GM11168 (cell line): ENCODE results near the gene PMFBP1.

Experiments used
- in situ Hi-C: fragments of 300-500 bp; cut with MboI; formaldehyde crosslinking; loops from one replicate; pipeline ENCODE4 v1.12.0; 2022; ENCODE audit warnings: low sequenced_read_pairs; ENCODE audit not compliant: unreplicated experiment

The PMFBP1 gene

GRCh38 chr16:72172105-72173034 lies at the start of gene PMFBP1:
Gene PMFBP1 (minus strand): TSS chr16:72172155. CDS start chr16:72171208, 947 bp downstream.
- in situ Hi-C loops, result no loop called here

GRCh38 chr16:72221630-72222024 lies 49.7 kb upstream of the PMFBP1 start:
- in situ Hi-C loops, result no loop called here

GRCh38 chr16:72220875-72221629 lies 49.1 kb upstream of the PMFBP1 start:
- in situ Hi-C loops, result no loop called here

- in situ Hi-C loops, result no loop called here
Observed at GRCh38 chr16:72219282-72219681, 47.3 kb upstream of the PMFBP1 start.

- in situ Hi-C loops, result no loop called here
Observed at GRCh38 chr16:72216767-72217166, 44.8 kb upstream of the PMFBP1 start.

GRCh38 chr16:72214821-72215220 lies 42.9 kb upstream of the PMFBP1 start:
- in situ Hi-C loops, result no loop called here

- in situ Hi-C loops, result no loop called here
Observed at GRCh38 chr16:72211110-72211509, 39.2 kb upstream of the PMFBP1 start.

GRCh38 chr16:72210555-72210954 lies 38.6 kb upstream of the PMFBP1 start:
- in situ Hi-C loops, result no loop called here

GRCh38 chr16:72210072-72210471 lies 38.1 kb upstream of the PMFBP1 start:
- in situ Hi-C loops, result no loop called here

- in situ Hi-C loops, result no loop called here
Observed at GRCh38 chr16:72206299-72206698, 34.3 kb upstream of the PMFBP1 start.

- in situ Hi-C loops, result no loop called here
Observed at GRCh38 chr16:72203401-72203800, 31.4 kb upstream of the PMFBP1 start.

- in situ Hi-C loops, result no loop called here
Observed at GRCh38 chr16:72202014-72202413, 30.1 kb upstream of the PMFBP1 start.

- in situ Hi-C loops, result no loop called here
Observed at GRCh38 chr16:72201387-72201786, 29.4 kb upstream of the PMFBP1 start.

- in situ Hi-C loops, result no loop called here
Observed at GRCh38 chr16:72199761-72200337, 27.9 kb upstream of the PMFBP1 start.

- in situ Hi-C loops, result no loop called here
Observed at GRCh38 chr16:72198771-72199201, 26.8 kb upstream of the PMFBP1 start.

GRCh38 chr16:72198021-72198711 lies 26.2 kb upstream of the PMFBP1 start:
- in situ Hi-C loops, result no loop called here

- in situ Hi-C loops, result no loop called here
Observed at GRCh38 chr16:72197545-72197944, 25.6 kb upstream of the PMFBP1 start.

GRCh38 chr16:72195609-72196008 lies 23.7 kb upstream of the PMFBP1 start:
- in situ Hi-C loops, result no loop called here

GRCh38 chr16:72191551-72191950 lies 19.6 kb upstream of the PMFBP1 start:
- in situ Hi-C loops, result no loop called here

- in situ Hi-C loops, result no loop called here
Observed at GRCh38 chr16:72189865-72190371, 18.0 kb upstream of the PMFBP1 start.
